ACC112 (cell line): ENCODE results near the gene CSNK2A1.

Source experiments
- H2AFZ ChIP-seq: fragments of 200-600 bp; sonication (generic); one replicate; pipeline ENCODE4 v1.6.0; 2017; ENCODE audit warnings: antibody characterized with exemption, low read length; ENCODE audit not compliant: unreplicated experiment
- H3K27ac ChIP-seq: fragments of 200-600 bp; sonication (generic); 2 replicates; pipeline ENCODE4 v1.5.1; 2014; ENCODE audit warnings: low read depth, mild to moderate bottlenecking, antibody characterized with exemption, low read length, moderate library complexity
- H3K27me3 ChIP-seq: fragments of 200-600 bp; sonication (generic); 2 replicates; pipeline ENCODE4 v1.6.1; 2014; ENCODE audit warnings: mild to moderate bottlenecking, antibody characterized with exemption, low read length, moderate library complexity, mixed read lengths; ENCODE audit not compliant: insufficient read depth
- H3K36me3 ChIP-seq: fragments of 200-600 bp; sonication (generic); 2 replicates; pipeline ENCODE4 v1.6.1; 2016; ENCODE audit warnings: mild to moderate bottlenecking, antibody characterized with exemption, low read length, moderate library complexity, mixed read lengths; ENCODE audit not compliant: insufficient read depth
- H3K4me1 ChIP-seq: fragments of 200-600 bp; sonication (generic); one replicate; pipeline ENCODE4 v1.6.1; 2016; ENCODE audit warnings: low read length, mixed read lengths; ENCODE audit not compliant: insufficient read depth, unreplicated experiment, control insufficient read depth
- H3K4me3 ChIP-seq: fragments of 200-600 bp; sonication (generic); 2 replicates; pipeline ENCODE4 v1.5.1; 2014; ENCODE audit warnings: mild to moderate bottlenecking, low read depth, low read length
- H3K79me2 ChIP-seq: fragments of 200-600 bp; sonication (generic); one replicate; pipeline ENCODE4 v1.6.0; 2016; ENCODE audit warnings: low read length; ENCODE audit not compliant: control insufficient read depth, unreplicated experiment, insufficient read depth

Gene CSNK2A1

DNA sequence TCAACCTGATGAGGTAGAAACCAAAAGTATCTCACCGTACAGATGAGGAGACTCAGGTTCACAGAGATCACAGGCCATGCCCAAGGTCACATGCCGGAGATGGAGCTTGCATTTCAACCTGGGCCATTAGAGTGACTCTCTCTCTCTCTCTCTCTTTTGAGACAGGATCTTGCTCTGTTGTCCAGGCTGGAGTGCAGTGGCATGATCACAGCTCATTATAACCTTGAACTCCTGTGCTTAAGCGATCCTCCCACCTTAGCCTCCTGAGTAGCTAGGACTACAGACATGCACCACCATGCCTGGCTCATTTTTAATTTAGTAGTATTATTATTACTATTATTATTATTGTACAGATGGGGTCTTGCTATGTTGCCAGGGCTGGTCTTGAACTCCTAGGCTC is 2.8 kb upstream of the CSNK2A1 start:
- H3K79me2 ChIP-seq = peaks cover 22% of the 10 kb centered on the region
- peaks cover 11% of the 10 kb centered on the region for H3K4me1 ChIP-seq
- H3K27ac ChIP-seq = no peak overlapping the region
- peaks cover 19% of the 10 kb centered on the region for H3K27me3 ChIP-seq
- no peak overlapping the region for H2AFZ ChIP-seq
- no peak overlapping the region for H3K4me3 ChIP-seq
- no peaks in the 10 kb centered on the region for H3K36me3 ChIP-seq

DNA sequence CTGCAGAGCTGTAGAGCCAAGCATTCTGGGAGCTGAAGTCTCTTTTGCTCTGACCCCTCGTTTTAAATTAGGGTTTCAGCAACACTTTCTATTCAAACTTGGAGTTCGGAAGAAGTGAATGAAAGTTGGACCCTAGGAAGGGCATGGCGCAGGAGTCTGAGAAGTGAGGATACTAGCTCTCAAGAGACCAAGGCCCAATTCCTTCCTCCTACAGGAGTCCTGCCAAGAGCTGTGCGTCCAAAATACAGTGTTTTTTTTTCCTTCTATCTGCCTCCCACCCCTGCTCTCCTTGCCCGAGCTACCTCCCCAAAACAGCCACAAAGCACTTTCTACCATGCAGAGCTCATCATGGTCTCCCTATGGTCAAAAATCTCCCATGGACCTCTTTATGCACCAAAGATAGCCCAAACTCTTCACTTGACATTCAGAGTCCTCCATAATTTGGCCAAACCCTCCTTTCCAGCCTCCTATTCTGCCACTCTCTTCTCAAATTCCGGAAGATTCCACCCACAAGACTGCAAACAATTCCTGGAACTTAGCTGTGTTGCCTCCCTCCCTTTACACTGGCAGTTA is 649 bp upstream of the CSNK2A1 start:
- H3K4me1 ChIP-seq = peaks cover 26% of the 10 kb centered on the region
- peak overlapping the region; percentile 80 for H2AFZ ChIP-seq
- H3K36me3 ChIP-seq = peaks cover 7% of the 10 kb centered on the region
- peaks cover 6% of the 10 kb centered on the region for H3K27me3 ChIP-seq
- H3K79me2 ChIP-seq = peaks cover 43% of the 10 kb centered on the region
- H3K4me3 ChIP-seq = peak overlapping the region; percentile 99
- peak overlapping the region; percentile 74 for H3K27ac ChIP-seq

- H3K4me3 ChIP-seq = peak overlapping the region; percentile 99
- peaks cover 12% of the 10 kb centered on the region for H3K36me3 ChIP-seq
- peaks cover 6% of the 10 kb centered on the region for H3K27me3 ChIP-seq
- H3K4me1 ChIP-seq = peaks cover 30% of the 10 kb centered on the region
- peaks cover 57% of the 10 kb centered on the region for H3K79me2 ChIP-seq
- no peak overlapping the region for H2AFZ ChIP-seq
- peak overlapping the region; percentile 74; the same call in 1 of the 2 replicates for H3K27ac ChIP-seq
These were observed 717 bp downstream of the CSNK2A1 start for GRCh38 chr20:542777-543368.

- Histone ChIP-seq H2AFZ (no peak overlapping the region), H3K4me3 (no peak overlapping the region), H3K4me1 (peaks cover 45% of the 10 kb centered on the region), H3K79me2 (peaks cover 79% of the 10 kb centered on the region), H3K36me3 (peaks cover 12% of the 10 kb centered on the region), H3K27ac (peak overlapping the region; percentile 54; the same call in 1 of the 2 replicates), H3K27me3 (no peaks in the 10 kb centered on the region)
These were observed 3.0 kb downstream of the CSNK2A1 start for GRCh38 chr20:540391-541201.

GRCh38 chr20:539848-540247 is 3.7 kb downstream of the CSNK2A1 start:
- peaks cover 86% of the 10 kb centered on the region for H3K79me2 ChIP-seq
- H3K27ac ChIP-seq = peak overlapping the region; percentile 55
- H3K36me3 ChIP-seq = peaks cover 12% of the 10 kb centered on the region
- peak overlapping the region; percentile 50; the same call in 1 of the 2 replicates for H3K4me3 ChIP-seq
- no peaks in the 10 kb centered on the region for H3K27me3 ChIP-seq
- peaks cover 46% of the 10 kb centered on the region for H3K4me1 ChIP-seq
- H2AFZ ChIP-seq = no peak overlapping the region

DNA sequence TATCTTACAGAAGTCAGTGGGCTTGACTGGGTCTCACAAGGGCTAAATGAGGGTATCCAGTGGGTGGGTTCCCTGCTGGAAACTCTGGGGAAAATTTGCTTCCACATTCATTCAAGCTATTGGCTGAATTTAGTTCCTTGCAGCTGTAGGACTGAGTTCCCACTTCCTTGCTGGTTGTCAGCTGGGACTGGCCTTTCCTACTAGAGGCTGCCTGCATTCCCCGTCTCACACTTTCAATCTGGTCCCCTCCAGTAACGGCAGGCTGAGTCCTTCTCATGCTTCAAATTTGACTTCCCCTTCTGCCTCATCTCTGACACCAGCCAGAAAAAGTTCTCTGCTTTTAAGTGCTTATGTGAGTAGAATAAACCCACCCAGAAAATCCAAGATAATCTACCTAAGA is 4.4 kb downstream of the CSNK2A1 start:
- Histone ChIP-seq H3K27me3 (no peaks in the 10 kb centered on the region), H3K4me3 (no peak overlapping the region), H3K4me1 (peaks cover 46% of the 10 kb centered on the region), H3K36me3 (peaks cover 12% of the 10 kb centered on the region), H2AFZ (no peak overlapping the region), H3K27ac (peak overlapping the region; percentile 55; the same call in 1 of the 2 replicates), H3K79me2 (peaks cover 92% of the 10 kb centered on the region)

- Histone ChIP-seq H3K36me3 (peaks cover 12% of the 10 kb centered on the region), H3K4me3 (no peak overlapping the region), H3K79me2 (peaks cover 98% of the 10 kb centered on the region), H2AFZ (no peak overlapping the region), H3K4me1 (peaks cover 48% of the 10 kb centered on the region), H3K27me3 (no peaks in the 10 kb centered on the region), H3K27ac (no peak overlapping the region)
These were observed 5.6 kb downstream of the CSNK2A1 start for GRCh38 chr20:537983-538382.

DNA sequence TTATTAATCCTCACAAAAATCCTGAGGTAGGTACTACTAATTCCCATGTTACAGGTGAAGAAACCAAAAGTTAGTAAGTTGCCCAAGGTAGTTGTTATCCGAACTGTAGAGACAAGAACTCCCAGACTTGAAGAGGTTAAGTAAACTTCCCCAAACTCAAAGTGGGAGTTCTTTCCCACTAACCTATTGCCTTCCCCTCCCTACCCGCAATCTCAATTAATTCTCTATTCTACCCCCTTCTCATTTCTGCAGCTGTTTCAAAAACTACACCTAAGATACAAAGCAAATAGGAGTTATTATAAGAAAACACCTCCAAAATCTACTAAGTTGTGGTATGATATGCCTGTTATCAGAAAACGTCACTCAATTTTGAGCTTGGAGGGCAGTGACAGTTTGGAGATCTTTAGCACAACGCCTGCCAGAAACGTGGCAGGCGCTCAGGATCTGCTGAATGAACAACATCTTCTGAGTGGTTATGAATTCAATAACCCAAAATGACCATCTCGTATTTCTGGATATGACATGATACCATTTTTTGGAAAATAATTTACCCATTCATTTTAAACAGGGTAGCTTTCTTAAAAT is 7.1 kb downstream of the CSNK2A1 start:
- Histone ChIP-seq H3K27me3 (no peaks in the 10 kb centered on the region), H2AFZ (no peak overlapping the region), H3K79me2 (peaks cover 98% of the 10 kb centered on the region), H3K36me3 (peaks cover 12% of the 10 kb centered on the region), H3K4me1 (peaks cover 43% of the 10 kb centered on the region), H3K27ac (no peak overlapping the region), H3K4me3 (peak overlapping the region; percentile 22; the same call in 1 of the 2 replicates)

- H3K4me1 ChIP-seq = peaks cover 43% of the 10 kb centered on the region
- H3K4me3 ChIP-seq = peak overlapping the region; percentile 22; the same call in 1 of the 2 replicates
- H3K79me2 ChIP-seq = peaks cover 97% of the 10 kb centered on the region
These were observed 7.6 kb downstream of the CSNK2A1 start for GRCh38 chr20:535958-536357.

DNA sequence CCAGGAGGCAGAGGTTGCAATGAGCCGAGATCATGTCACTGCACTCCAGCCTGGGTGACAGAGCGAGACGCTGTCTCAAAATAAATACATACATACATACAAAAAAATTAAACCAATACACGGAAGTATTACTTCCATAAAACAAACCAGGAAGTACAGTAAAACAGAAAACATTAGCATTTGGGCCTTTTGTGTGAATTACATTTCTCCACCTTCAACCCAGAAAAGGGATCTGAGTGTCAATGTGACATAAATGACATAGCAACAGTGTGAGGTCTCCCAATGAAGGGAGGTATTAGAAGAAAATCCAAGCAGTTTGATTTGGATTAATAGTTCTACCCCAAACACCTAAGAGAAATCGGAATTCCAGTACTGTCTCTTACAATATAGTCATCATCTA is 10.1 kb downstream of the CSNK2A1 start:
- H2AFZ ChIP-seq = no peak overlapping the region
- H3K36me3 ChIP-seq = no peaks in the 10 kb centered on the region
- H3K4me1 ChIP-seq = peaks cover 38% of the 10 kb centered on the region
- no peak overlapping the region for H3K27ac ChIP-seq
- no peaks in the 10 kb centered on the region for H3K27me3 ChIP-seq
- H3K4me3 ChIP-seq = no peak overlapping the region
- H3K79me2 ChIP-seq = peaks cover 96% of the 10 kb centered on the region

More at GRCh38 chr20:535958-536357, 7.6 kb downstream of the CSNK2A1 start:
- Histone ChIP-seq H2AFZ (no peak overlapping the region), H3K27ac (no peak overlapping the region), H3K36me3 (peaks cover 9% of the 10 kb centered on the region), H3K27me3 (no peaks in the 10 kb centered on the region)
